OCI-LY1 (cell line): ENCODE measurements around the gene SKP1.

Experiments
- CTCF ChIP-seq: fragments of 200-600 bp; sonication (generic), shearing (Covaris generic); IDR thresholded peaks from 2 replicates; pipeline ENCODE4 v1.5.1; 2017; ENCODE audit warnings: mild to moderate bottlenecking, antibody characterized with exemption, low read length, moderate library complexity, mixed read lengths
- EZH2 ChIP-seq: fragments of 200-600 bp; sonication (generic), shearing (Covaris generic); IDR thresholded peaks from 2 replicates; pipeline ENCODE4 v1.8.0; 2017; ENCODE audit warnings: borderline replicate concordance, mixed run types, mild to moderate bottlenecking, antibody characterized with exemption, low read length, moderate library complexity, mixed read lengths

GRCh38 chr5:134120386-134121138 is 56.2 kb downstream of the SKP1 start:
- TF ChIP-seq CTCF = no peak
- TF ChIP-seq EZH2 = no peak
